HG02678 (cell line): Measurements from ENCODE around the gene RNF31.
"Not testable (repeated sequence)": the region's sequence is repeated elsewhere in the genome, so short reads cannot be mapped to it uniquely, and the experiment has no call there.

Source experiments
- ATAC-seq: cut with Tn5 transposase; IDR thresholded peaks from one replicate; pipeline ENCODE4 v1.9.1; 2021; ENCODE audit warnings: mild to moderate bottlenecking, moderate library complexity; ENCODE audit not compliant: unreplicated experiment

Gene RNF31

GRCh38 chr14:24197056-24197450 lies 49.8 kb downstream of the RNF31 start:
- ATAC-seq, result no peak

GRCh38 chr14:24198814-24199524 lies 51.7 kb downstream of the RNF31 start:
- no peak for ATAC-seq

- not testable (repeated sequence) for ATAC-seq
Observed at GRCh38 chr14:24202538-24202937, 55.2 kb downstream of the RNF31 start.

- ATAC-seq, result not testable (repeated sequence)
Observed at GRCh38 chr14:24203249-24203886, 56.1 kb downstream of the RNF31 start.

GRCh38 chr14:24204163-24205146 lies 57.2 kb downstream of the RNF31 start:
- ATAC-seq, result no peak

GRCh38 chr14:24206260-24207103 lies 59.2 kb downstream of the RNF31 start:
- ATAC-seq, result no peak

GRCh38 chr14:24207104-24207551 lies 59.8 kb downstream of the RNF31 start:
- no peak for ATAC-seq

- ATAC-seq, result no peak
Observed at GRCh38 chr14:24207625-24208024, 60.3 kb downstream of the RNF31 start.
